COR-L47 (cell line): ENCODE data around the gene FTO.

Source experiments
- DNase-seq: peaks from one replicate; lab custom pipeline; 2025; lab: John Stamatoyannopoulos, UW

FTO gene

GRCh38 chr16:54009464-54010176 lies 305.7 kb downstream of the FTO start:
- DNase-seq = no peak

DNA sequence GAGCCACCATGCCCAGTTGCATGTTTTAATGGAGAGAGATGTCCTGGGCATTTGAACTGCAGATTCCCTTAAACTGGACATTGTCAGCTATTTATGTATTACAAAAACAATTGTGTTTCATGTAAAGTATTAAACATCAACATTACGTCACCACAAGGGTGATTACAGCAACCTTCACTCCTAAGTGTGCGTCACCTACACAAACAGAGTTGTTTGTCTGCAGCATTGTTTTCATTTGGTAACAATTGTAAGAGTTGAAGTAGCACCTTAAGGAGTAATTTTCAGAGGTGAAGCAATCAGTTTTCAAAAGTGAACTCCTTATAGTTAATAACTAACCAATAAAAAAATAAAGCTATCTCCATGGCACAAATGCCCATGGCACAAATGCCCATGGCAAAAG lies 311.2 kb downstream of the FTO start:
- DNase-seq = no peak

GRCh38 chr16:54022362-54022761 lies 318.4 kb downstream of the FTO start:
- no peak for DNase-seq

GRCh38 chr16:54026456-54026855 lies 322.5 kb downstream of the FTO start:
- no peak for DNase-seq

GRCh38 chr16:54027062-54027461 lies 323.1 kb downstream of the FTO start:
- no peak for DNase-seq

GRCh38 chr16:54027558-54027957 lies 323.6 kb downstream of the FTO start:
- no peak for DNase-seq

GRCh38 chr16:54027995-54028394 lies 324.0 kb downstream of the FTO start:
- no peak for DNase-seq

DNA sequence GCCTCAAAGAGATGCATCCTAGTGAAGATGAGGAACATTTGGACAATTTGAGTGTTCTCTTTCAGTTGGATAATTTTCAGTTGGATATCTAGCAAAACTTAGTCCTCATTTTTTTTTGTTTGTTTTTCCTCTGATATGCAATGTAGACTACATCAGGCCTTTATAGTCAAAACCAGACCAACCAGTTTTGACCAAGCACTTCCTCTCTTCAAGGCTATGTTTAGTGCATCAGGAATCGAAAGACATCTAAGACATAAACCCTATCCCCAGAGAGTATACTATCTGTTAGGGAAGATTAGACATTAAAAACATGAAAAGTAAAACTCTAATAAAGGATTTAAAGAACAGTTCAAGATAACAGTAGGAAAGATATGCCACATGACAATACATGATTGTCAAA lies 326.5 kb downstream of the FTO start:
- DNase-seq = no peak

- DNase-seq = no peak
These were observed 327.3 kb downstream of the FTO start for GRCh38 chr16:54031107-54031760.

DNA sequence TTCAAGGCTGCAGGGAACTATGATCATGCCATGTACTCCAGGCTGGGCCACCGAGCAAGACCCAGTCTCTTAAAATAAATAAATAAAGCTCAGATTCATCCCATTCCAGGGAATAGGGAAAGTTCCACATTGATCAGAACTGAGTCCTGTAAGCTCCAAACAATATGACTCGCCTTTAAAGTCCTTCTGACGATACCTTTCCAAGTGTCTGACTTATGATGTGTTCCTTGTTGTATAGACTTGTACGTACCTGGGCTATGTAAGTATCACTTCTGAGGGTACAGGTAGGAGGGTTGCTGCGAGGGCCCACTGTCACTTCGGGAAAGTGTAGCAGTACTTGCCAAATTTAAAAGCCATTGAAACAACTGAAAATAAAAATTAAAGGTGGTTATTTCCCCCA lies 329.8 kb downstream of the FTO start:
- no peak for DNase-seq

GRCh38 chr16:54034684-54035083 lies 330.7 kb downstream of the FTO start:
- DNase-seq = no peak

- DNase-seq = no peak
These were observed 336.5 kb downstream of the FTO start for GRCh38 chr16:54040480-54040879.

DNA sequence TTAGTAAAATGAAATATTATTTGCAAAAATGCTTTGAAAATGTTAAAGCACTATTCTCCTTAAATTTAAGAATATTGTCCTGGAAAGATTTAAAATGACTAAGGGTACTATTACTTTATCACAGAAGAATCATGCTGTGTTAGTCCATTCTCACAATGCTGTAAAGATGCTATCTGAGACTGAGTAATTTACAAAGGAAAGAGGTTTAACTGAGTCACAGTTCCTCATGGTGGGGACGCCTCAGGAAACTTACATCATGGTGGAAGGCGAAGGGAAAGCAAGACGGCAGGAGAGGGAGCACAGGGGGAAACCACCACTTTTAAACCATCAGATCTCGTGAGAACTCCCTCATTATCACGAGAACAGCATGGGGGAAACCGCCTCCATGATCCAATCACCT lies 337.0 kb downstream of the FTO start:
- DNase-seq = no peak

DNA sequence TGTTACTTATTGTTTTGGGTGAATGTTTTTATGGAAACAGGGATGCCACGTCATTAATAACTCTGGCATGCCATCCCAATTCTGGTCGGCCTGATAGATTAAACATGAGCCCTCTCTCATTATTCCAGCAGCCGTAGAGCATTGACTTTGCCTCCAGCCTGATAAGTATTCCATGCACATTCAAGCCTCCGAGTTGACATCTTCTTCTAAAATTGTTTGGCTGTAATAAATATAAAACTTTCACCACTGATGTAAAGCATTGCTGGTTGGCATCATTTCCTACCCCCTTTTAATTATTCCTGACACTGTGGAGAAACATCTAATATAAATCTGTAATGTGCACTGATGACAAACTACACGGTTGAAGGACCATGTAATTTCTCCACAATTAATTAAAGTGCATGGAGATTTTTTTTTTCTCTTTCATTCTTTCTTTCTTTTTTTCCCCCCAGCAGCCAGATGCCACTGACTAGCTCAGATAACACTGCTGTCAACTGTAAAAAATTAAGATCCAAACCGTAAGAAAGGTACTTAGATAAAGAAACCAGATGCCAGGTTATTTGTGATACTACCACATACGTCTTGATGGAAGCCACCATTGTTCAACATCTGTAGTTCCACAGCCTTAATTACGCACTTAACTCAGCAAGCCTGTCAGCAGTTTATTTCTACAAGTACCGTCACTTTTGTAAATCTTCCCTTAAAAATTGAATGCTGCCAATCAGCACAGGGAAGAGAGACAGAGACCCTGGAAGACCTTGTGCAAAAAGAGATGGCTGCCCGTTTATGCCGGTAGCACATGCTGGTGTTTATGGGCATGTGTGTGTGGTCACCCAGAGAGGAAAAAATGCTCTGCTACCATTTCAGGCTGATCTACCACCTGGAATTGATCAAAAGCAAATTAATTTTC lies 344.9 kb downstream of the FTO start:
- no peak for DNase-seq

DNA sequence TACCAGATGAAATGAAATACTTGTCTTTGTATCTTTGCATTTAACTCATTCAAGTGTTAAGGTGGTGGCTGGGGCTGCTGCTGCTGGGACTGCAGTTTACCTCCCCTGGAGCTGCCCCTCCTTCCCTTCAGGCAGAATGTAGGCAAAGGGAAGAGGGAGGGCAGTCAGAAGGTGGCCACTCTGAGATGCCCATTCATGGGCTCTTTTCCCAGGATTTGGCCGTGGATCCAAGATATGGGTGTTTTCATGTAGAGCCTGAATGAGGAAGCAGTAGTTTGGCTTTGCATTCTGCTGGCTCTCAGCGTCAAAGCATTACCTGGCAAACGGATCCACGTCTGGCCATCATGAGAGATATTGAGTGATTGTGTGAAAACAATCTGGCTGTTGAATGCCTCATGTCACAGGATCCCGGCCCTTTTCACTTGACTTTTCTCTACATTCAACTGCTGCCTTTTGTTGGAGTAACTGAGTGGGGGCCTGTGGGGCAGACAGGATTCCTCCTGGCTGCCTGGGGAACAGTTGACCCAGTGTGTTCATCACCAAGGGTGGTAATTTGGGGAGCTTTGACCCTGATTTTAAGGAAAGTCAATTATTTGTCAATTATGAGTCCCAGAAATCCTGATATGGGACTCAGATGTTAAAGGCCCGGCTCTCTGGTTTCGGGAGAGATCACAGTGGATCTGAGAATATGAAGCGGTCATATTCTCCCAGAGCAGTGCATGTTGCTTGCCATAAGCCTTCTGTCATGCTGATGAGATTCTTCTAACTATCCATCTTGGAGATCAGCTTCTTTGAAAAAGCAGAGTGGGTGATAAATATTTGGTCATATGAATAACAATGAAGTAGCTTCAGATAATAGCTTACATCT lies 345.9 kb downstream of the FTO start:
- DNase-seq = no peak

GRCh38 chr16:54050459-54051210 lies 346.7 kb downstream of the FTO start:
- no peak for DNase-seq

DNA sequence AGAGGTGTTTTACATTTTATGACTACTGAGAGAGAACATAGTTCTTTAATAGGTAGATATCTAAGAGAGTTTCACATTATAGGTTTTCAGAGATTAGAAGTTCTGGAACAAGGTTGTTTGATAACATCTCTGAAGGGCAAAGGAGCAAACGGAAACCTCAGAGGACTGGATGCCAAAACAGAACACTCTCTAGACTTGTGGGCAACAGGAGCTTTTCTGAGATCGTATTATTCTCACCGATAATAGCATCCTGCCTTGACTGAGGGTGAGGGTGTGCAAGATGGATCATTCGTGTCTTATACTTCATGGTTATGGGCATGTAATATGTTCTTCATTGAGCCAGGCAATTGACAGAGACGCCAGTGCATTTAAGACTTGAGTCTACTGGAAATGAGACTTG lies 347.9 kb downstream of the FTO start:
- DNase-seq = no peak

DNA sequence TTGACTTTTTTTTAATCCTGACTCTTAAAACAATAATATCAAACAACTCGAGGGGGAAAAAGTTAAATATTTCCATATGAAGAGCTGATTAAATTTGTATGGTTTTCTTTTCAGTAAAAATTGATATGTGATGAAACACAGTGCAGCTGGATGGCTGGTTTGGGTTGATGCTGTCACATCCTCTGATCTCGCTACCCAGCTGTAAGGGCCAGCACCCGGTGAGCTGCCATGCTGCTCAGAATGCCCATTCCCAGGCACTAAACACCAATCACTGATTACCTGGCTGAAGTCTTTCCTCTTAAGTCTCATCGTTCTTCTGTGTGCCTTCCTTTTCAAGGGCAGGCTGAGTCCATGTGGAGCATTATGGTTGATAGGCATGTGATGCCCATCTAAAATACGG lies 348.3 kb downstream of the FTO start:
- DNase-seq = no peak

DNA sequence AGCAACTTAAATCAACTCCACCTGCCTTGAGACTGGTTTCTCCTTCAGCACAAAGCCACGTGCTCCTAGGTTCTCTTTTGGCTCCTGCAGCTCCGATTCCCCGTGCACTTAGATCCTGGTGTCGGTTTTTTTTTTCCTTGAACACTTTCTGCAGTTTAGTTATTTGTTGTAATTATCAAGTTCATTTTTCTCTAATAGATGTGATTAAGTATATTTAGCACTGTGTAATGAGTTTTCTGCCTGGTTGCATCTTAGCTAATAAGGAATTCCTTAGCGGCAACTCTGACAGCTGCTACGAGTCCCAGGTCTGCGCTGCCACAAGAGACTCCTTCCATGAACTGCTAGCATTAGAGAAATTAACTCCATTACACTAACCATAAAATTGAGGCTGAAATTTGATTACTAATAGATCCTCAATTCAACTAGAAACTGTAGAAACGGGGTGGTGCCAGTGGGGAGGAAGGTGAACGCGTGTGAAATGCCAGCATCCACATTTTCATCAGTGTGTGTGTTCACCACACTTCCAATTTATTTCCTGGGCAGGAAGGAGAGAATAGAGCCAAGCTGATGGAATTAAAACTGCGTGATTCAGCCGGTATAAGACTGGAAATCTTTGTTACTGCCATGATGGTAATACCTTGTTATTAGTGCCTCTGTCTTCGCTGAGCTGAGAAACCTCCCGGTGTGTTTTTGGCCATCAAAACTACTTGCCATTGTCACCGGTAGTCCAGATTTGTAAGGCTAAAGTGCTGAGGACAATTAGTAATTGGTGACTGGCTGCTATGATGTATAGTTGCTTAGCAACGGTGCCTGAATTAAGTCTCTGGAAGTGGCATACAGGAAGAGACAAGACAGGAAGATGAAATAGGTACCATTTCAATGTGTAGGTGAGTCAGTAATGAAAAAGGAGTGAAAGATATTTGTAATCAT lies 350.2 kb downstream of the FTO start:
- DNase-seq = peak; percentile 91

GRCh38 chr16:54055191-54055590 lies 351.2 kb downstream of the FTO start:
- DNase-seq = no peak
